Measurements from ENCODE around the gene RAB3GAP1.

The RAB3GAP1 gene

GRCh38 chr2:135187270-135187669 lies 135.2 kb downstream of the RAB3GAP1 start:
- no peak for TF ChIP-seq CTCF (IDR thresholded peaks at IDR 0.05; ENCODE audit: insufficient read depth, missing control alignments)
- DNase-seq (ENCODE audit: insufficient read length, low spot score) (no peak), FAIRE-seq (no peak)

- TF ChIP-seq CTCF (IDR thresholded peaks at IDR 0.05; ENCODE audit: insufficient read depth, missing control alignments) = no peak
- no peak for DNase-seq (ENCODE audit: insufficient read length, low spot score)
- FAIRE-seq = no peak
Measured at GRCh38 chr2:135189148-135189547, 137.1 kb downstream of the RAB3GAP1 start.

- DNase-seq (ENCODE audit: insufficient read length, low spot score) = no peak
- no peak for FAIRE-seq
- no peak for TF ChIP-seq CTCF (IDR thresholded peaks at IDR 0.05; ENCODE audit: insufficient read depth, missing control alignments)
Measured at GRCh38 chr2:135190799-135191198, 138.7 kb downstream of the RAB3GAP1 start.

- TF ChIP-seq CTCF (IDR thresholded peaks at IDR 0.05; ENCODE audit: insufficient read depth, missing control alignments) = no peak
- DNase-seq (ENCODE audit: insufficient read length, low spot score) = no peak
- FAIRE-seq = no peak
Measured at GRCh38 chr2:135198481-135198880, 146.4 kb downstream of the RAB3GAP1 start.

DNA sequence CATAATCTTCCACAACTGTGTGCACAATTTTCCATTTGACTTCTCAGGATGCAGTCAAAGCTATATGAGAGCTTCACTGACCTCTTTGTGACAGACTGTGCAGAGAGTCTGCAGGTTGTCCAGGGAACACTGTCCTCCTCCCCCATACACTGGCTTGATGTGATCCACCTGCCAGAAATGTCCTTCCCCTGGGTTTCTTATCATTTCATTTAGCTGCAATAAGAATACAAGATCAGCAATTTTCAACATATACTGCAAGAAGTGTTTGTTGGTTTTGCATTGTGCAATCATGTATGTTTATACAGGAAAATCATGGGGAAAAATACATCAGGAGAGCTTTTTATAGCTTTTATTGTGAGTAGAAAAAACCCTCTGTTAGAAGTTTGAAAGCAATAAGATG lies 150.7 kb downstream of the RAB3GAP1 start:
- peak; percentile 32 for FAIRE-seq
- TF ChIP-seq CTCF (IDR thresholded peaks at IDR 0.05; ENCODE audit: insufficient read depth, missing control alignments) = no peak
- no peak for DNase-seq (ENCODE audit: insufficient read length, low spot score)

DNA sequence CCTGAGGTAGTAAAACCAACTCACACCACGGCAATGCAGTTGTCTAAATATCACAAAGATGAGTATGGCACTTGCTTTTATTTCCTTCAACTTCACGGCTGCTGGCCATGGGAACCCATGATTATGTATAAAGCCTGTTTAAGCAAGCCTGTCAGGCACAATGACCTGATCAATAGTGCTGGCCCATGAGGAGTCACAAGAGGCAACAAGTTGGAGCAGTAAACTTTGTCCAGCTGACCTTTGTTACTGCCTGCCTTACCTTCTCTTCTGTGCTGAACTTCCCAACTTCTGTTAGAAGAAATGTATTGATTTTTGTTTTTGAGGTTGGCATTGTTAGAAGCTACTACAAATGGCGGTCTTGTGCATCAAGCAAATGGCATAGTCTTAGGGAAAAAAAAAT lies 151.9 kb downstream of the RAB3GAP1 start:
- no peak for DNase-seq (ENCODE audit: insufficient read length, low spot score)
- no peak for FAIRE-seq
- no peak for TF ChIP-seq CTCF (IDR thresholded peaks at IDR 0.05; ENCODE audit: insufficient read depth, missing control alignments)

DNA sequence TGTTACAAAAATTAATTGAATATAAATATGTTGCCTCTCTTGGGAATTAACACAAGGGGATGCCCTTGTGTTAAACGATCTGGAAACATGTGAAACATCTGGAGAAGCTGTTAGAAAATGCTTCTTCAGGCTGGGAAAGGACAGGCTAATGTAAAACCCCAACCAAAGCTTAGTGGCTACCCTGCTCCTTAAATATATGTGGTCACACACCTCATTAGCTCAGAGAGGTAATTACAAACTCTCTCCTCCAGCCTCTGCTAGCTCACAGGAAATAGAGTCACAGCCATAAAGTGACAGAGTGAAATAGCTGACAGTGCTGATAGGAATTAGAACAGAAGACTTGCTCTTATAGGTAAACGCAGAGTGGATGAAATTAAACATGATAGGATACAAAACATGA lies 155.9 kb downstream of the RAB3GAP1 start:
- DNase-seq (ENCODE audit: insufficient read length, low spot score) (no peak), FAIRE-seq (no peak)
- no peak for TF ChIP-seq CTCF (IDR thresholded peaks at IDR 0.05; ENCODE audit: insufficient read depth, missing control alignments)

Data from D721Med (cell line).